Astrocyte (in vitro differentiated cells and primary cell): ENCODE data around the gene RASGRP2. TPM values are rescaled to one million over a fixed set of nuclear protein-coding genes. Genes with fewer than 3 reads are reported as not detected.

ENCODE experiments used
- DNase-seq: peaks from one replicate; pipeline ENCODE4 v3.0.0-alpha.2; 2010; ENCODE audit warnings: low read depth
- FAIRE-seq: peaks from 2 replicates; lab custom pipeline; 2011; peaks lifted over from hg19 to GRCh38; lab: Jason Lieb, UNC
- H2AFZ ChIP-seq: 2 replicates; pipeline ENCODE4 v1.6.0; 2012; ENCODE audit warnings: low read depth, low read length, inconsistent platforms
- H3K27ac ChIP-seq: 2 replicates; pipeline ENCODE4 v1.5.1; 2011; ENCODE audit warnings: low read depth, low read length, inconsistent platforms
- H3K27me3 ChIP-seq: 2 replicates; pipeline ENCODE4 v1.6.0; 2011; ENCODE audit warnings: low read length, inconsistent platforms; ENCODE audit not compliant: insufficient read depth
- H3K36me3 ChIP-seq: 2 replicates; pipeline ENCODE4 v1.5.1; 2011; ENCODE audit warnings: low read length, inconsistent platforms; ENCODE audit not compliant: insufficient read depth
- H3K4me1 ChIP-seq: 2 replicates; pipeline ENCODE4 v1.5.1; 2011; ENCODE audit warnings: low read length, inconsistent platforms; ENCODE audit not compliant: insufficient read depth
- H3K4me2 ChIP-seq: 2 replicates; pipeline ENCODE4 v1.6.0; 2012; ENCODE audit warnings: low read length, inconsistent platforms
- H3K4me3 ChIP-seq: 2 replicates; pipeline ENCODE4 v1.5.1; 2011; ENCODE audit warnings: low read depth, mild to moderate bottlenecking, low read length, inconsistent platforms; ENCODE audit not compliant: insufficient read depth
- H3K79me2 ChIP-seq: 2 replicates; pipeline ENCODE4 v1.6.0; 2012; ENCODE audit warnings: mild to moderate bottlenecking, low read length, inconsistent platforms; ENCODE audit not compliant: insufficient read depth
- H3K9ac ChIP-seq: 2 replicates; pipeline ENCODE4 v1.6.0; 2012; ENCODE audit warnings: mild to moderate bottlenecking, low read length, inconsistent platforms
- H3K9me3 ChIP-seq: 2 replicates; pipeline ENCODE4 v1.5.1; 2012; ENCODE audit warnings: low read depth, mild to moderate bottlenecking, low read length, inconsistent platforms; ENCODE audit not compliant: insufficient read depth
- H4K20me1 ChIP-seq: 2 replicates; pipeline ENCODE4 v1.6.0; 2012; ENCODE audit warnings: low read length, inconsistent platforms; ENCODE audit not compliant: insufficient read depth
- H3K27ac Mint-ChIP-seq: one replicate; pipeline ENCODE4 v1.8.0; 2021; ENCODE audit warnings: mild to moderate bottlenecking, mixed read lengths; ENCODE audit not compliant: unreplicated experiment
- H3K27me3 Mint-ChIP-seq: one replicate; pipeline ENCODE4 v1.8.0; 2021; ENCODE audit warnings: low read depth, mixed read lengths; ENCODE audit not compliant: unreplicated experiment
- H3K36me3 Mint-ChIP-seq: one replicate; pipeline ENCODE4 v1.8.0; 2021; ENCODE audit warnings: low read depth, mixed read lengths; ENCODE audit not compliant: unreplicated experiment
- H3K4me1 Mint-ChIP-seq: one replicate; pipeline ENCODE4 v1.8.0; 2021; ENCODE audit warnings: low read depth, mixed read lengths; ENCODE audit not compliant: unreplicated experiment
- H3K4me3 Mint-ChIP-seq: one replicate; pipeline ENCODE4 v1.8.0; 2021; ENCODE audit warnings: mild to moderate bottlenecking, moderate library complexity, mixed read lengths; ENCODE audit not compliant: unreplicated experiment
- H3K9me3 Mint-ChIP-seq: one replicate; pipeline ENCODE4 v1.8.0; 2021; ENCODE audit warnings: mild to moderate bottlenecking, mixed read lengths; ENCODE audit not compliant: unreplicated experiment
- EZH2 ChIP-seq: IDR thresholded peaks from 2 replicates; pipeline ENCODE4 v1.6.1; 2012; ENCODE audit warnings: mild to moderate bottlenecking, low read length, inconsistent platforms; ENCODE audit not compliant: insufficient read depth
- total RNA-seq: library from RNA; stranded (reverse); gene quantifications from 2 replicates; pipeline ENCODE4 v1.2.1, GENCODE V29; 2021
- TF ChIP-seq, protein P1 (sequence below): IDR thresholded peaks from 2 replicates; pipeline ENCODE4 v1.5.1; 2011; ENCODE audit warnings: low read depth, mild to moderate bottlenecking, inconsistent platforms, low read length, moderate library complexity; ENCODE audit not compliant: insufficient read depth

The RASGRP2 gene
- total RNA-seq, 1 donor from 2014 or later, result 3.9 TPM

DNA sequence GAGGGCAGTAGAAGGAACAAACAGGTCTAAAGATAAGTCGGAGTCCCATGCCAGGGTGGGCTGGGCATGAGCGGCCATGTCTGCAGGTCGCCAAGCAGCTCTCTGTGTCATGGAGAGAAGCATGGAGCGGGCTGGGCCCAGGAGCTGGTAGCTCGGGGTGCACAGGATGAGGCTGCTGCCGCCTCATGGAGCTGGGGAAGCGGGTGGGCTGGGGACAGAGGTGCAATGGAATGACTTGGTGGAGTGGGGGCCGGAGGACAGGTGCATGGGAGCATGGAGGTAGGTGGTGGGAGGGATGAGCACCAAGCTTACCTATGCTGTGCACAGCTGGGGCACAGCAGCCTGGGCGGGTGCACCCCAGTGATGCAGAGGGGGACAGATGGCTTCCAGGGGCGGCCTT is 24.5 kb downstream of the RASGRP2 start:
- no peaks in the 10 kb centered on the region for H3K9me3 ChIP-seq
- Mint-ChIP-seq H3K27ac (no peak overlapping the region), H3K27me3 (peaks cover 80% of the 10 kb centered on the region), H3K4me1 (no peaks in the 10 kb centered on the region), H3K9me3 (no peaks in the 10 kb centered on the region), H3K4me3 (no peak overlapping the region), H3K36me3 (no peaks in the 10 kb centered on the region)
- FAIRE-seq, result no peak
- peaks cover 3% of the 10 kb centered on the region for H3K4me1 ChIP-seq
- no peak for DNase-seq
- no peaks in the 10 kb centered on the region for H3K79me2 ChIP-seq
- H3K36me3 ChIP-seq, result no peaks in the 10 kb centered on the region
- no peak overlapping the region for H2AFZ ChIP-seq
- no peaks in the 10 kb centered on the region for H4K20me1 ChIP-seq
- H3K4me2 ChIP-seq, result no peak overlapping the region
- H3K27me3 ChIP-seq, result peaks cover 45% of the 10 kb centered on the region
- H3K4me3 ChIP-seq, result no peak overlapping the region
- TF ChIP-seq, protein P1, sequence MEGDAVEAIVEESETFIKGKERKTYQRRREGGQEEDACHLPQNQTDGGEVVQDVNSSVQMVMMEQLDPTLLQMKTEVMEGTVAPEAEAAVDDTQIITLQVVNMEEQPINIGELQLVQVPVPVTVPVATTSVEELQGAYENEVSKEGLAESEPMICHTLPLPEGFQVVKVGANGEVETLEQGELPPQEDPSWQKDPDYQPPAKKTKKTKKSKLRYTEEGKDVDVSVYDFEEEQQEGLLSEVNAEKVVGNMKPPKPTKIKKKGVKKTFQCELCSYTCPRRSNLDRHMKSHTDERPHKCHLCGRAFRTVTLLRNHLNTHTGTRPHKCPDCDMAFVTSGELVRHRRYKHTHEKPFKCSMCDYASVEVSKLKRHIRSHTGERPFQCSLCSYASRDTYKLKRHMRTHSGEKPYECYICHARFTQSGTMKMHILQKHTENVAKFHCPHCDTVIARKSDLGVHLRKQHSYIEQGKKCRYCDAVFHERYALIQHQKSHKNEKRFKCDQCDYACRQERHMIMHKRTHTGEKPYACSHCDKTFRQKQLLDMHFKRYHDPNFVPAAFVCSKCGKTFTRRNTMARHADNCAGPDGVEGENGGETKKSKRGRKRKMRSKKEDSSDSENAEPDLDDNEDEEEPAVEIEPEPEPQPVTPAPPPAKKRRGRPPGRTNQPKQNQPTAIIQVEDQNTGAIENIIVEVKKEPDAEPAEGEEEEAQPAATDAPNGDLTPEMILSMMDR, result no peak
- no peak for TF ChIP-seq EZH2
- H3K9ac ChIP-seq, result no peak overlapping the region
- no peak overlapping the region for H3K27ac ChIP-seq

DNA sequence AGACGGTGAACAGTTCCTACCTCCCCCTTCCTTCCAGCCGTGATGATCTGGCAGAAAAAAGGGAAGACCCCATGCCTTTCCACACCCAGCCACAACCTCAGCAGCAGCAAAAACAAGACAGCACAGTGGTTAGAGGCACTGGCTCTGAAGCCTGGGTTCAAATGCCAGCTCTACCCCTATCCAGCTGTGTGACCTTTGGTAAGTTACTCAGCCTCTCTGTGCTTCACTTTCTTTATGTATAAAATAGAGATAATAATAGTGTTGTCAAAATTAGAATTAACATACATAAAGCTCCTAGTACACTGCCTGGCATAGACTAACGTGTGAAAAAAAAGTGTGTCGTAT is 25.2 kb downstream of the RASGRP2 start:
- Mint-ChIP-seq H3K4me1 (no peaks in the 10 kb centered on the region), H3K27ac (no peak overlapping the region), H3K9me3 (no peaks in the 10 kb centered on the region), H3K36me3 (no peaks in the 10 kb centered on the region), H3K4me3 (no peak overlapping the region), H3K27me3 (peaks cover 84% of the 10 kb centered on the region)
- DNase-seq (no peak), FAIRE-seq (no peak)
- H3K4me3 ChIP-seq, result no peak overlapping the region
- H3K9me3 ChIP-seq, result no peaks in the 10 kb centered on the region
- no peak overlapping the region for H3K4me2 ChIP-seq
- peaks cover 47% of the 10 kb centered on the region for H3K27me3 ChIP-seq
- H3K9ac ChIP-seq, result no peak overlapping the region
- no peaks in the 10 kb centered on the region for H3K36me3 ChIP-seq
- no peak overlapping the region for H2AFZ ChIP-seq
- peaks cover 3% of the 10 kb centered on the region for H3K4me1 ChIP-seq
- no peak for TF ChIP-seq EZH2
- TF ChIP-seq, protein P1, result no peak
- H4K20me1 ChIP-seq, result no peaks in the 10 kb centered on the region
- H3K79me2 ChIP-seq, result no peaks in the 10 kb centered on the region
- H3K27ac ChIP-seq, result no peak overlapping the region

DNA sequence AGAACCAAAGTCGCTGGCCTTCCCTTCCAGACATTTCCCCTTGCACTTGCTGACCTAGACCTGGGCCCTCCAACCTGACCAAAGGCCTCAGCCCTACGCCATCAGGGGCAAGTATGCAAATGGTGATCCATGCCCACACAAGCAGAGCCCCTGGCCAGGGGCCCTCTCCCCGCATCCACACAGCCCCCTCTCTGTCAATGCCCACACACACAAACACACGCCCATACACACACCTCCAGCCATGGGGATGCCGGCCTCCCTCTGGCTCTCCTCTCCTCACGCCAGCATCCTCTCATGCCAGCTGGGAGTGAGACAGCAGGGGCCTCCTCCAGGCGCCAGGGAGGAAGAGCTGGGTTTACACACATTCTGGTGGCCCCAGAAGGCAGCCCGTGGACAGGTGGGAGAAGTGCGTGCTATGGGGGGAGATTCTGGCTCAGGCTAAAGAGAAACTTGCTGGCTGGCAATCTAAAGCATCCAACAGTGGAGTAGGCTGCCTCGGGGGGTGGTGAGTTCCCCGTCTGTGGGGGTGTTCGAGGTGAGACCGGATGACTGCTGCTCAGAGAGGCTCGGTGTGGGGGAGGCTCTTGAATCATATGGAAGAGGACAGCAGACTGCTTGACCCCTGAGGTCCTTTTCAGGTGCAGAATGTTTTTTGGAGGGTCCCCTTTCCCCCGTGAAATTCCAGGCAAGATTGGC is 25.7 kb downstream of the RASGRP2 start:
- TF ChIP-seq EZH2, result no peak
- TF ChIP-seq, protein P1, result no peak
- Mint-ChIP-seq H3K4me3 (no peak overlapping the region), H3K36me3 (no peaks in the 10 kb centered on the region), H3K4me1 (no peaks in the 10 kb centered on the region), H3K9me3 (no peaks in the 10 kb centered on the region), H3K27ac (no peak overlapping the region), H3K27me3 (peaks cover 84% of the 10 kb centered on the region)
- no peak for DNase-seq
- Histone ChIP-seq H2AFZ (no peak overlapping the region), H3K36me3 (no peaks in the 10 kb centered on the region), H3K9me3 (no peaks in the 10 kb centered on the region), H3K9ac (no peak overlapping the region), H3K79me2 (no peaks in the 10 kb centered on the region), H3K4me3 (no peak overlapping the region), H3K4me1 (no peaks in the 10 kb centered on the region), H3K4me2 (no peak overlapping the region), H4K20me1 (no peaks in the 10 kb centered on the region), H3K27me3 (peaks cover 48% of the 10 kb centered on the region), H3K27ac (no peak overlapping the region)
- FAIRE-seq, result no peak
